HG03439 (cell line): ENCODE data around the gene RYK.
"Not testable (repeated sequence)": the region's sequence is repeated elsewhere in the genome, so short reads cannot be mapped to it uniquely, and the experiment has no call there.

Experiments used
- ATAC-seq: cut with Tn5 transposase; IDR thresholded peaks from one replicate; pipeline ENCODE4 v1.9.1; 2021; ENCODE audit warnings: mild to moderate bottlenecking, moderate library complexity; ENCODE audit not compliant: unreplicated experiment

RYK gene

DNA sequence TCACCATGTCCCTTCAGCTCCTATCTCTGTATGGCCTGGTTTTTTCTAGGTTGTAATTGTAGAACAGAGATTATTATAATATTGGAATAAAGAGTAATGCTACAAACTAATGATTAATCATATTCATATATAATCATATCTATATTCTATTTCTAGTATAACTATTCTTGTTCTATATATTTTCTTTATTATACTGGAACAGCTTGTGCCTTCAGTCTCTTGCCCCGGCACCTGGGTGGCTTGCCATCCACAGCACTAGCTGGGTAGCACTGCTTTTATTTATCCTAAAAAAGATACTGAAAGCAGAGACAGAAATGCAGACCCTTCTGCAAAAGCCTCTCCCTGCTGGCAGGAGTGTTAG lies 25.9 kb downstream of the RYK start:
- not testable (repeated sequence) for ATAC-seq

DNA sequence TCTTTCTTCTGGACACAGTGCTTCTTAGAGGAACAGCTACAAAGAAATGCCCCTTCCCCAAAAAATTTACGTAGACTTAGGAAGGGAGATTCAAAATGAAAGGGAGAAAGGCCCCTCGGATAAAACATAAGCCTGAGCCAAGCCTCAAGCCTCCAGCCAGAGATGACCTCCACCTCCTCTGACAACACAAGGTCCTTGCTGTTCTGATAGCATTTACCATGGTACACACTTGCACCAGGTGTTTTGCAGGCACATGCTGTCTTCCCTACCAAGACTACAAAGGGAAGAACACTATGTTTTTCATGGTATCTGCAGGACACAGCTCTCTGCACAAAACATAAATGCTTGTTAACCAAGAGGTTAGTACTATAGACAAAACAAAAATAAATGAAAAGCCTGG lies 27.8 kb downstream of the RYK start:
- no peak for ATAC-seq

DNA sequence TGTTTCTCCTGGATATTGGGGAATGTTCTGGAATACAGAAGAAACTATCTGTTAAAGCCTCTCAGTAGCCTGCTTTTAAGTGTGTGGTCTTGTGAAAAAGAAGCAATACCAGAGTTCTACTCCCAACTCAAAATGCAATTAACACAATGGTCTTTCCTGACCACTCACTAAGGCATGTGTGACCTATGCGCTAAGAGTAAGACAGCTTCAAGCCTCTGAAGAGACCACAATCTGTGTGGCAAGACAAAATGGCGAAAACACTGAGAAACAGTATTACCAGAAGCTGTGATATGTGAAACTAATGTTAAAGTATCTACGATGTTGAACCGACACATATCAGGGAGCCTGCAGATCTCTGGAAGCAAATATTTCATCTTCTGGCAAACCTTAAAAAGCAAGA lies 33.8 kb downstream of the RYK start:
- ATAC-seq = no peak

DNA sequence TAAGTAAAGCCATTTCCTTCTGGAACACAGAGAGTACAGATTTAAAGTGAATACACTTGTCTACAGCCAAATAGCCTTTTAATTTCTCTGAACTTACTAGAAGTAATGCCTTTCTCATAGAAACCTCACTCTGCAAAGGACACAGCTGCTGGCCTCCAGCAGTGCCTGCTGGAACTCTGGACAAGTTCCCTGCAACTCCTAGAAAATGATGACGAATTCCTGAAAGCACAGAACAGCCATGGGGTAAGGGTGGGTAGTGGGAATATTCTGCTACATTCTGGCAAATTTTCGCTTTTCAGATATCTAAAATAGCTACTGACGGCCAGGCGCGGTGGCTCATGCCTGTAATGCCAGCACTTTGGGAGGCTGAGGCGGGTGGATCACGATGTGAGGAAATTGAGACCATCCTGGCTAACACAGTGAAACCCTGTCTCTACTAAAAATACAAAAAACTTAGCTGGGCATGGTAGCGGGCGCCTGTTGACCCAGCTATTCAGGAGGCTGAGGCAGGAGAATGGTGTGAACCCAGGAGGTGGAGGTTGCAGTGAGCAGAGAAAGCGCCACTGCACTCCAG lies 34.4 kb downstream of the RYK start:
- no peak for ATAC-seq

DNA sequence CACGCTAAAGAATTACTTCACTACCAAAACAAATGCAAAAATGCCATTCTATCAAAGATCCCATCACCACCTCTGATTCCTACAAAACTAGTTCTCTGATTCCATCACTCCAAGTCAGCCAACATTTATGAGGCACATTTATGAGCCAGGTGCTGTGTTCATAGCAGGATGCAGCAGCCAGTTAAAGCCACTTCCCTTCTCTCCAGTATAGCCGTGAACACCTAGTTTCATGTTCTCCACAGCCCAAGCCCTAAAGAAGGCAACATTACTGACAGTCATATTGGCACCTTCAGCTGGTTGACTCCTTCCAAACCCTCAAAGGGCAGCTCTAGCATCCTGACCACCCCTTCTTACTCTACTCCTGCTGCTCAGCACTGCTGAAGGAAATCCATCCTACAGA lies 36.4 kb downstream of the RYK start:
- no peak for ATAC-seq

DNA sequence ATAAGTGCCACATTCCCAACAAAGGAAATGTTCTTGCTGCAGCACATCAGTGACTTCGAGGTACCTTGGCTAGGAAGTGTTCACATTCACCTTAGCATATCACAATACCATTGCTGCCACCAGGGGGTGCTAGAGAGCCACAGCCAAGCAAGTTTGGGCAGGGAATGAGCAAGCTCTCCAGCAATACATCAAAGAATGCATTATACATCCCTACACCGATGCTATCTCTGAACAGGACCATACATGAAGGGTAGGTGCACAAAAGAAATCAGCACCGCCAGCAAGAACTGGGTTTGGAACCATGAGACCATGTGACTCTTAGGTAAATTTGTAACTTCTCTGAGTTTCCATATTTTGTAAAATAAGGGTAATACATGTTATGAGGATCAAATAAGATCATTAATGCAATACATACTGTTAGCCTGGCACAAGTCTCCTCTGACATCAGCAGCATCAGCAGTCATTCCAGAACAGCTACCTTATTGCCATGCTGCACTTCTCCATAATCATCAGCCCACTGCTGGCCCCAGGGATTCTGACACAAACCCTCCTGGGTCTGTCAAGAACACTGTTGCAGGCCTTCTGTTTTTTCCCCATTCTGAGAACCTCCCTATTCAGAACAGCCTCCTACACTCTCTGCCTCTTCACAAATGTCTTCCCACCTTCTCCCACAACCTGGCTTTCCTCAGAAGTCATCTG lies 37.5 kb downstream of the RYK start:
- ATAC-seq = peak; percentile 57

DNA sequence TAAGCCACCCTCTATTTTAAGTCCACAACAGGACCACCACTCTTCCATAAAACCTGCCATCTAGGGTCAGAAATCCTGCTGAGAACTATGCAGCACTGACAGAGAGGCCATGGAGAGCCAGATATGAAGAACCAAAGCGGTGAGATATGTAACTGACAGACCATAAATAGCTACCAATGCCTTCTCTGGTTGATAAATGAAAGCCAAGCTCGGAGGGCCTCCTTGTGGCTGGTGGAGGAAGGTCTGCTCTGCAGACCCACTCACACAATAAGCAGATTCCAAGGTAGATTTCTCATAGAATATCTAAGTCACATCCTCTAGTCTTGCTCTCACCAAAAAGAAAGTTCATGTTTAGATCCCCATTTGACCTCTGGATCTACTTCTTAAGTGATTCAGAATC lies 38.9 kb downstream of the RYK start:
- peak; percentile 58 for ATAC-seq

DNA sequence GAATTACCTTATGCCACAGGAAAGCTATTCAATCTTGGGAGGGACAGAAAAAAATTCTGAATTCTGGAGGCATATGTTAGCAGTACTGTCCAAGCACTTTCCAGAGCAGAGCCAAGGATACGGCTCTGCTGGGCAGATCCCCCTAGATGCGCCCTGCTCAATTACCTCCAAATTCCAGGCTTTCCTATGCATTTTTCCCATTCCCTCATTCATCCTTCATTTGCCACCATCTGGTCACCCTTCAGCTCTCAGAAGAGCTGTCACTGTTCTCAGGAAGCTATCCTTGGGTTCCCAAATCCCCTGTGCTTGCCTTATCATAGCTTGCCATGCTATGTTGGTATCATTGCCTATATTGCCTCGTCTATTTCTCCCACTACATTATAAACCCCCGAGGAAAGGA lies 45.2 kb downstream of the RYK start:
- no peak for ATAC-seq

DNA sequence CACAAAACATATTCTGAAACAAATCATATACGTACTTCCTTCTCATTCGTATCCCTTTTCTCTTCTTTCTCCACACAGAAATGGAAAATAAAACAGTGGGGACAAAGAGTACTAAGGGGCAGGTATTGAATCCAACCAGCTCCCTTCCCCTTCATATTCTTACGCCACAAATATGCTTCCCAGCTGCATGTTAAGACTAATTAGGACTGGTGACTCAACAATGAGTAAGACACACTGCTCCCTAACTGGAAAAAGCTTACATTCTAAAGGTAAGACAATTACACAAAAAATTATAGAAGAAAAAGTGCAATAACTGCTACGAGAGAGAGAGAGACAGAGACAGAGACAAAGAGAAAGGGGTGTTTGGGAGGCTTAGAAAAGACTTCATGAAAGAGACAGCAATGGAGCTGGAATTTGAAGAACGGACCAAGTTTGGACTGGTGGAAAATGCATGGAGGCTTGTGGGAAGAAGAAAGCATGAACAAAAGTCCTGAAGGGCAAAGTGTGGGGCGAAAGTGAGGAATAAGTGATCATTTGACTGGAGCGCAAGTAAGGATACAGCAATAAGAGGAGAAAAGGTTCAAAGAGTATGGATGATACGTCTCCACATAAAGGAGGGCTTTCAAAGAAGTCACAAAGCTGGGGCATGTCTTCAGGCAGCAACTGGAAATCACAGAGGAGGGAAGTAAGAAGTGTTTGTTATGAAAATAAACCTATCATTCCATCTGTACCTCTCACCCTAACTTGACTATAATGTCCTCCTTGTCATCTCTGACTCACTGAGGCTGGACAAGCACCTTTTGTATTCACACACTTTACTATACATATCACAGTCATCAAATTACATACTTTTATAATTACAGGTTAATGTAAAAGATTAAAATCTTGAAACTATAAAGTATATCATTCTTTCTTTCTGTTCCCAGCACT lies 49.2 kb downstream of the RYK start:
- no peak for ATAC-seq

DNA sequence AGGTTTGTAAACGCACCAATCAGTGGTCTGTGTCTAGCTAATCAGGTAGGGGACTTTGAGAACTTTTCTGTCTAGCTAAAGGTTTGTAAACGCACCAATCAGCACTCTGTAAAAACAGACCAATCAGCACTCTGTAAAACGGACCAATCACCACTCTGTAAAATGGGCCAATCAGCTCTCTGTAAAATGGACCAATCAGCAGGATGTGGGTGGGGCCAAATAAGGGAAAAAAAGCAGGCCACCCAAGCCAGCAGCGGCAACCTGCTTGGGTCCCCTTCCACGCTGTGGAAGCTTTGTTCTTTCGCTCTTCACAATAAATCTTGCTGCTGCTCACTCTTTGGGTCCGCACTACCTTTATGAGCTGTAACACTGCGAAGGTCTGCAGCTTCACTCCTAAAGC lies 50.8 kb downstream of the RYK start:
- not testable (repeated sequence) for ATAC-seq

DNA sequence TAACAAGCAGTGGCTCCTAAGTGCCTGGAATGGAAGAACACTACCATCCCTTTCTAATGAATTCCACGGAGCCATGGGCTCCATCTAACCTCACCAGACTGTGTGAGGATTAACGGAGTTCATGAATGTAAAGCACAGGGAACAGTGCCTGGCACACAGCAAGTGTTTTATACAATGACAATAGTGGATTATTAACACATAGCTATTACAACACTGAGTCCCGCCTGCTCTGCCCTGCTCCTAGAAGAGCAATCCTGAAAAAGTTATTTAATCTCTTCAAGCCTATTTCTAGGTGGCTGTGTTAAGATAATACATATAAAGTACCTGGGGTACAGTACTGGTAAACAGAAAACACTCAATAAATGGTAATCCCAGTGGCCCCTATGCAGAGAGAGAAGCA lies 51.4 kb downstream of the RYK start:
- ATAC-seq = no peak

DNA sequence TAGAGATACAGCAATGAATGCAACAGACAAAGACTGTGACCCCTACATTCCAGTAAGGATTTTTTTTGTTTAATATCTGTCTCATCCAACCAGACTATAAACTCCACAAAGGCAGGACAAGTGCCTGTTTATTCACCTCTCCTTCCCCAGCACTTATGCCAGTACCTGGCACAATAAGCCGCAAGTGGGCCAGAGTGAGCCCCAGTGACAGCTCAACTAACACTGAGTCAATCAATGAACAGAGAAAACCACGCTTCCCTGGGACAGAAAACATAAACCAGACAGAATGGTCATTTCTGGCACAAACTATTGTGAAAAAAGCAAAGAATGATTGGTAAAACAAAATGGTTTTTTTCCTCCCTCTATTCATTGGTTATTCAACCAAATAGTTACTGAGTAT lies 52.2 kb downstream of the RYK start:
- no peak for ATAC-seq

DNA sequence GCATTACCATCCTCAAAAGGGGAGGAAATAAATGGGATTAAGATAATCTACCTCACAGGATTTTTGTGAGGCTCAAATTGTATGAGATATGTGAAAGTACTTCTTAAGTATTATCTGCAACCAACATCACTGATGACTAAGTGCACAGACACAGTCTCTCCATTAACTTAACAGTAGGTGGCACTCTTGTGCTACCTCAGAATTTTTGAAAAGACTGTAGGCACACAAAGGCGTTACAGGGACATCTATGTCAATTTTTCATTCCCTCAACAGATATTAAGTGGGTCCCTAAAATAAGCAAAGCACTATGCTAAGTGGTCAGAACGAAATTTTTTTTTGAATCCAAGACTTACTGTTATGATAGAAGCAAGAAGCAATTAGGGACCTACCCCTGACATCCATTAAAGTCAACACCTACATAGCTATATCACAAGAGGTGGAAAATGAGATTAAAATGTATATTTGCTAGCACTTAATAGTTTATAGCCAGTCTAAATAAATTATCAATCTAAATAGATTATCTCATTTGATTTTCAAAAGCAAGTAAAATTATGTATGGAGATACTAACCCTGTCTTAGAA lies 52.9 kb downstream of the RYK start:
- peak; percentile 71 for ATAC-seq

DNA sequence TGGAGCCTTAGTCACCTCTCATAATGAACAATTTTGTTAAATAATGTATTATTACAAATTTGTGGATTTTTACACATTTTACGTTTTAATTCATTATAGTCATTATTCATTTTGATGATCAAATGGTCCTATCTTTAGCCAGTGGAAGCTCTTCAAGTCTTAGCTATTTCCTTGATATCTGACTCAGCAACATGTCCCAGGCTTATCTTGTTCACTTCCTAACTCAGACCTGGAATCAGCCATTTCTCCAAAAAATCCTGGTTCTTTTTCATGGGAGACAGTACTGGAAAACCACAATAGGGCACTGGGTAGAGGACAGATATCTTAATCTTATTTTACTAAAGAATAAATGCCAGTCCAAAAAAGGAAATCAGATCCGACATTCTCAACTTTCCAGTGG lies 56.4 kb downstream of the RYK start:
- no peak for ATAC-seq

DNA sequence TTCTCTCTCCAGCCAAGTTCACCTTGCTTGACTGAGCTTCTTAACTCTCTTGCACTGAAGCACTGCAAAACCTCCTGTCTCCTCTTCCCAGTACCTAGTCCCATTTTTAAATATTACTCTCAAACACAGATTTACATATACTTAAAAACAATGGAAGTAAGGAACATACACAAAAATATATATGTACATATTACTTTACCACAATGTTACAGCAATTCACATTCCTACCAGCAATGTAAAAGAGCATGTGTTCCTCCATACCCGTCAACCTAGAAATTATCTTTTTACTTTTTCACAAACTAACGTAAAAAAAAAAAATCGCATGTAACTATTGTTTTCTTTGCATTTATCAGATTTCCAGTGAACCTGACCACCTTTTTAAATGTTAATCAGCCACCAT lies 60.4 kb downstream of the RYK start:
- no peak for ATAC-seq

DNA sequence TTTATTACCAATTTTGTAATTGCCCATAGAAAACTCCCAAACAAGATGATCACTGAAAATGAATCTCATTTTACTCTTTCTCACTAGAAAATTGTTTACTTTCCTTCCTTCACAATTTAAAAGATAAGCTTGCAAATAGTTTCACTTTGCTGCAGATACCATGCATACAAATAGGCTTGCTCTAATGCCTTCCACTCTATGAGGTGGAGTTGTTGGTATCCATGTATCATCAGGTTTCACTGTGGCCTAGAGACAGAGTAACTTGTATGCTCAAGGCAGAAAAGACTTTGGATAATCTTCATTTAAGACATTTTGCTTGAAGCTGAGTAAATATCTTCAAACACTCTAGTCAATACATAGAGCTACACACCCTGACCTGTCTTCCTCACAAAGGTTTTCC lies 60.8 kb downstream of the RYK start:
- ATAC-seq = no peak

DNA sequence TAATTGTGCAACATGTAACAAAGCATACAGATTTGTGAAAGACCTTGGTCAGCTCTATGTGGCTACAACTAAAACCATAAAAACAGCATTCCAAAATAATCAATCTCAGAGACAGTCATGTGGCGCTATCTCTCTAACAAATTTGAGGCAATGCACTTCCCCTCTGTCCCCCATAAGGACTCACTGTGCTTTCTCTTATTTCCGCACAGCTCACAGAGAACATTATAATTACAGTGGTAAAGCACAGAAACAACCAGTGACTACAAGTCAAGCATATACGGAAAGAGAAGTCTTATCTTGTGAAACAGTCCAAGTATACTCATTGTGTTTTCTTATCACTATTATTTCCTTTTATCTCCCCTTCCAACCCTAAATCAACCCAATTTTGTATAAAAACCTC lies 64.3 kb downstream of the RYK start:
- ATAC-seq = no peak

DNA sequence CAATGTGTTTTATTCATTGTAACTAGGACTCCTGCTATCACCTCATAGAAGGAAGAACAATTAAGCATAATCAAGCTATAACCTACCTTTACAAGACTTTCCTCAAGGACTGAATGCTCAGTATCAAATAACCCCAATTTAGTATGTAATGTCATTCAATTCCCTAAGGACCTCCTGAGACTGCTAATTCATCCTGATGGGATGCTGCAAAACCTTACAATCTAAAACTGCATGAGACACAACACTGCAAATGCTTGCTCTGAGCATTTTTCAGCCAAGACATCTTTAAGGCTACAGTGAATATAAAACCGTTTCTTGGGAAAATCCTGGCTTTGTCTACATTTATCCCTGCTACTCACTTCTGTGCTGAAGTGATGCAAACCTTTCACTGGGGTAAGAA lies 69.9 kb downstream of the RYK start:
- ATAC-seq = no peak

DNA sequence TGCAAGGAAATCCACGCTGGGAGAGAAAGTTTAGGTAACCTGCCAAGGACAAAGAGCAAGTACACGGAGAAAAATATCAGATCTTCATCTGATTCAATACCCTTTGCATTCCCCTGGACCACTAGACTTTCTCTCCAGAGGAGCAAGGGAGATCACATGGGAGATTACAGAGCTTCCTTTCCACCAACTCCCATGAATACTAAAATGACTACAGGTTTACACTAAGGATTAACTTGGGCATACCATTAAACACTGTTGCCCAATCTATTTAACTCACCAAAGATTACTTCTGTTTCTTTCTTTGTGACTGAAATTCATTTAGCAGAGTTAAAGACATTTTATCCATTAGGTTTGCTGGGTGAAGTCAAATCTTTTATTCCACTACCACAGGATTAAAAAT lies 71.2 kb downstream of the RYK start:
- ATAC-seq = no peak

DNA sequence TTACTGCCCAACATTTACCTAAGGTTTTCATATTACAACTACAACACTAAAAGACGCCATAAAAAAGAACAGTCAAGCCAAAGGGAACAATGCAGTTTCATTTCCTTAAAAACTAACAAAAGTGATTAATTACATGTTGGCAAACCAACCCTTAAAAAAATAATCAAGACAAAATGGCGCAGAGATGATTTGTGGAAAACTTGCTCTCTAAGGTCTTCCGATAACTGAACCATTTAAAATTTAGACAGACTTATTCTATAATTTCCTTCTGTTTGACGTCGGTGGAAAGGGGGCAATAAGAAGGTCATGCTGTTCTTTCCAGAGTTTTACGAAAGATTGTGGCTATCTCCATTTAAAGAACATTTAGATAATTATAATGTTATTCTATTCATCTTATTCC lies 87.6 kb downstream of the RYK start:
- no peak for ATAC-seq

DNA sequence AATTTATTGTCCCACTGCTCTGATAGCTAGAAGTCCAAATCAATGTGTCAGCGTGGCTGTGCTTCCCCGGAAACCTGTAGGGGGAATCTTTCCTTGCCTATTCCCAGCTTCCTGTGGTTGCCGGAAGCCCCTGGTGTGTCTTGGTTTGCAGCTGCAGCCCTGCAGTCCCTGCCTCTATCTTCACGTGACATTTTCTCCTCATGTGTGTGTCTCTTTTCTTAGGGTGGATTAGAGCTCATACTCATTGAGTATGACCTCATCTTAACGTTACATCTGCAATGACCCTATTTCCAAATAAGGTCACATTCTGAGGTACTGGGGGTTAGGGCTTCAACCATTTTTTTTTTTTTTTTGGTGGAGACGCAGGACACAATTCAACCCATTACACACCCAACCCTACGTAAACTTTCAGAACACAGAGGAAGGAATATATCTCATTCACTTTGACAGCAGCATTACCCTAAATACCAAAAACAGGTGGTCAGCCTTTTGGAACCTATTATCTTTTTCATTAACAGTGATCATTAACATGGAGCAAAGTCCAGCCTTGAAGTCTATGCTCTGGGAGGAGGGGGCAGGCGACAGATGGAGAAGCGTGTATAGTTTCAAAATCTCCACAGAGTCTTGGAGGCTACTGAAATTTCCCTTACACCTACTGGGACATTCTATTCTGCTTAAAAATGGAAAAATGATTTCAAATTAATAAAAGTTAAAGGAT lies 88.6 kb downstream of the RYK start:
- no peak for ATAC-seq
